ENCODE results near the gene HMGCLL1.

HMGCLL1 gene

GRCh38 chr6:55443238-55444134, 135.5 kb downstream of the HMGCLL1 start:
- DNase-seq (ENCODE audit: low read depth in 3 of 3), result no peak

- no peak for DNase-seq (ENCODE audit: low read depth in 3 of 3)
These were observed 140.8 kb downstream of the HMGCLL1 start for GRCh38 chr6:55438203-55438602.

GRCh38 chr6:55437141-55437540, 141.9 kb downstream of the HMGCLL1 start:
- DNase-seq (ENCODE audit: low read depth in 3 of 3), result no peak

GRCh38 chr6:55433446-55434130, 145.4 kb downstream of the HMGCLL1 start:
- DNase-seq (ENCODE audit: low read depth in 3 of 3), result no peak

- no peak for DNase-seq (ENCODE audit: low read depth in 3 of 3)
These were observed 155.1 kb downstream of the HMGCLL1 start for GRCh38 chr6:55423933-55424332.

GRCh38 chr6:55410674-55411073, 168.3 kb downstream of the HMGCLL1 start:
- DNase-seq (ENCODE audit: low read depth in 3 of 3), result no peak

GRCh38 chr6:55405474-55406235, 173.3 kb downstream of the HMGCLL1 start:
- DNase-seq (ENCODE audit: low read depth in 3 of 3), result no peak

- DNase-seq (ENCODE audit: low read depth in 3 of 3), result no peak
These were observed 179.6 kb downstream of the HMGCLL1 start for GRCh38 chr6:55399351-55399750.

- DNase-seq (ENCODE audit: low read depth in 3 of 3), result no peak
These were observed 181.0 kb downstream of the HMGCLL1 start for GRCh38 chr6:55397986-55398385.

- no peak for DNase-seq (ENCODE audit: low read depth in 3 of 3)
These were observed 183.1 kb downstream of the HMGCLL1 start for GRCh38 chr6:55395871-55396270.

- DNase-seq (ENCODE audit: low read depth in 3 of 3), result no peak
These were observed 190.8 kb downstream of the HMGCLL1 start for GRCh38 chr6:55388211-55388610.

Data from stimulated activated CD4-positive, alpha-beta T cell treated with anti-CD3 and anti-CD28 coated beads, TNF-alpha, amount 100 ng/mL, for 4 hours (primary cell).